HUES64 (cell line): ENCODE measurements around the gene NCF4.

Experiments used
- H3K27ac ChIP-seq: 2 replicates; pipeline ENCODE4 v1.7.0; 2013; ENCODE audit warnings: low read depth, low read length, inconsistent platforms
- H3K27me3 ChIP-seq: 2 replicates; pipeline ENCODE4 v1.6.1; 2013; ENCODE audit warnings: mild to moderate bottlenecking, low read length; ENCODE audit not compliant: insufficient read depth
- H3K36me3 ChIP-seq: 2 replicates; pipeline ENCODE4 v1.6.1; 2013; ENCODE audit warnings: mild to moderate bottlenecking, low read length; ENCODE audit not compliant: insufficient read depth
- H3K4me1 ChIP-seq: 2 replicates; pipeline ENCODE4 v1.6.1; 2013; ENCODE audit warnings: mild to moderate bottlenecking, low read length, moderate library complexity; ENCODE audit not compliant: insufficient read depth
- H3K4me3 ChIP-seq: 2 replicates; pipeline ENCODE4 v1.5.1; 2013; ENCODE audit warnings: mild to moderate bottlenecking, low read length, moderate library complexity
- H3K9ac ChIP-seq: 2 replicates; pipeline ENCODE4 v1.6.1; 2013; ENCODE audit warnings: mild to moderate bottlenecking, low read depth, low read length
- H3K9me3 ChIP-seq: 2 replicates; pipeline ENCODE4 v1.6.1; 2013; ENCODE audit warnings: low read depth, low read length; ENCODE audit not compliant: insufficient read depth
- WGBS: fragments of 150-250, 120-280 bp; methylation state at CpG from one replicate; pipeline ENCODE4 v1.1.7; 2013; ENCODE audit warnings: missing lambda C conversion rate; 5-methylcytosine and 5-hydroxymethylcytosine counted together

Gene NCF4

DNA sequence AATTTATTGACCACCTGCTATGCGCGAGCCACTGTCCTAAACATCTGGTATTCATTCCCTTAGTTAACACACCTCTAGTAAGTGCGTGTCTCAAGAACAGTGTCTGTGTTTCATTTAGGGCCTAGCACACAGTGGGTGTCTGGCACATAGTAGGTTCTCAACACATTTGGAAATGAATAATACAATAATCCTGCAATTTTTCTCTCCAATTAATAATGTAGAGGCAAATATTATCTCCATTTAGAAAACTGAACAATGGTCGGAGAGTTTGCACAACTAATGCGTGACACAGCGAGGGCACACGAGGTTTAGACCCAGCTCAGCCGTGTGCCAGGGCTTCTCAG, 4.0 kb upstream of the NCF4 start:
- Histone ChIP-seq H3K9ac (no peak overlapping the region), H3K4me1 (no peaks in the 10 kb centered on the region), H3K9me3 (0 out of 2 replicates have a peak, but pooled peaks cover 3% of the 10 kb centered on the region), H3K27me3 (peaks cover 24% of the 10 kb centered on the region), H3K36me3 (no peaks in the 10 kb centered on the region), H3K4me3 (no peak overlapping the region), H3K27ac (no peak overlapping the region)
- 79% methylated on average over 8 of the region's 8 CpGs for WGBS

DNA sequence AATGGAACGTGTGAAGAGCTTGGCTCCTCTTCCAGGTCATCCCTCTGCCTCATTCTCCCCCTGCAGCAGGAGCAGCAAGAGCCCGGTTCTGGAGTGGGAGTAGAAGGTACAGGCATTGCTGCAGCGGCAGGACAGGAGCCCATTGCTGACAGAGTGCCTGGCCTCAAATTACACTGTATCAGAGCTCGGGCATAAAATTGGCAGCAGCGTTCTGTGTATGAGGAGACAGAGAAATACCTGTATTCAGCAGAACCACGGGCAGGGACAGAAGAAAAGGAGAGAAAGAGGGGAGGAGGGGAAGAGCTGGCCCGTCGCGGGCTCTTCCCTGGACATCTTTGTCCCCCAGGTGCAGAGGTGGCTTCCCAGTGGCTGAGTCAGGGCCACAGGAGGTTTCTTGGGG, 2.6 kb upstream of the NCF4 start:
- Histone ChIP-seq H3K27me3 (peaks cover 24% of the 10 kb centered on the region), H3K9me3 (0 out of 2 replicates have a peak, but pooled peaks cover 1% of the 10 kb centered on the region), H3K36me3 (no peaks in the 10 kb centered on the region), H3K9ac (no peak overlapping the region), H3K27ac (no peak overlapping the region), H3K4me3 (no peak overlapping the region), H3K4me1 (no peaks in the 10 kb centered on the region)
- 73% methylated on average over 9 of the region's 9 CpGs for WGBS

DNA sequence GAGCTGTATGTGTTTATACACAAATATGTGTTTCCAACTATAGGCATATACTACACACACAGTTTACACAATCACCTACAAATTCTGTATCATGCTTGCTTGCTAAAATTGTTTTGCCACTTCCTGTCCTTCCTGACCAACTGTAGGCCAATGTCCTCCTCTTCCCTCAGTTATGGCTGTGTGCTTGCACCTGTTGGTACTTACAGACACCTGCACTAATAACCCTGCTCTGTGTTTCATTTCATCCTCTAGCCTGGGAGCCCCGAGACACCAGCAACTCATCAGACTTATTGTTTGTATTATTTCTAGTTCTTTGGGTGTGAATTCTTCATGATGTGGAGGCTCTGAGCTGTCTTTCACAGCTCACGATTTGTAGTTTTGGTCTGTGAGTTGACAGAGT, 1.8 kb upstream of the NCF4 start:
- Histone ChIP-seq H3K9ac (no peak overlapping the region), H3K9me3 (no peaks in the 10 kb centered on the region), H3K27ac (no peak overlapping the region), H3K27me3 (peaks cover 24% of the 10 kb centered on the region), H3K4me3 (no peak overlapping the region), H3K36me3 (no peaks in the 10 kb centered on the region), H3K4me1 (no peaks in the 10 kb centered on the region)
- WGBS, result 89% methylated on average over 1 of the region's 2 CpGs

DNA sequence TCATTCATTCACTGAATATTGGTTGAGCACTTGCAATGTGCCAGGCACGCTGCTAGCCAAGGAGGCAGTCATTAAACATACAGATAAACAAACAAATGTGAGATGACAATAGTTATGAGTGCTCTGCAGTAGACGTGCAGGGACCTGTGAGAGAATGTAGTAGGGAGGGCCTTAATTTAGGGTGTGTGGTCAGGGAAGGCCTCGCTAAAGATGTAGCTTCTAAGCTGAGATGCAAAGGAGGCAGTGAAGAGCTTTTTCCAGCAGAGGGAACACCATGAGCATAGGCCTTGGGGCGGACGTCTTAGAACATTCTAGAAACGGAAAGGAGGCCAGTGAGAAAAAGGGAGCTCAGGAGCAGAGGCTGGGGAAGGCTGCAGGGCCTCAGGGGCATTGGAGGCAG, 789 bp upstream of the NCF4 start:
- Histone ChIP-seq H3K4me1 (no peaks in the 10 kb centered on the region), H3K36me3 (no peaks in the 10 kb centered on the region), H3K27me3 (peaks cover 24% of the 10 kb centered on the region), H3K27ac (no peak overlapping the region), H3K4me3 (no peak overlapping the region), H3K9me3 (no peaks in the 10 kb centered on the region), H3K9ac (no peak overlapping the region)
- 82% methylated on average over 6 of the region's 6 CpGs for WGBS

DNA sequence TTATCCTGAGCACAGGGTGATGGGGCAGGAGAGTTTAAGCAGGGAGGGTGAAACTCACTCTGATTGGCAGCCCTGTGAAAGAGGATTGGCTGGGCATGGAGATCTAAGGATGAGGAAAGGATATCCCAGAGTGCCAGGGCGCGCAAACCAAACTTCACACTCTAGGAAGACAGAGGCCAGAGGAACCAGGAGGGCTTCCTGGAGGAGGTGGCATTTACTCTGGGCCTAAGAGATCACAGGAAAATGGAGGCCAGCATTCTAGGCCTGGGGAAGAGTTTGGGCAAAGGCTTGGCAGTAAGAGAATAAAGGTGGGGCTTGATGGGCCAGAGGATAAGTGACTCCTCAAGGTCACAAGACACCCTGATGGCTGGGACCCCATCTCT, 377 bp upstream of the NCF4 start:
- no peaks in the 10 kb centered on the region for H3K9me3 ChIP-seq
- WGBS, result 95% methylated on average over 2 of the region's 2 CpGs
- H3K4me1 ChIP-seq, result no peaks in the 10 kb centered on the region
- H3K4me3 ChIP-seq, result no peak overlapping the region
- H3K36me3 ChIP-seq, result no peaks in the 10 kb centered on the region
- H3K27ac ChIP-seq, result no peak overlapping the region
- no peak overlapping the region for H3K9ac ChIP-seq
- peaks cover 24% of the 10 kb centered on the region for H3K27me3 ChIP-seq

DNA sequence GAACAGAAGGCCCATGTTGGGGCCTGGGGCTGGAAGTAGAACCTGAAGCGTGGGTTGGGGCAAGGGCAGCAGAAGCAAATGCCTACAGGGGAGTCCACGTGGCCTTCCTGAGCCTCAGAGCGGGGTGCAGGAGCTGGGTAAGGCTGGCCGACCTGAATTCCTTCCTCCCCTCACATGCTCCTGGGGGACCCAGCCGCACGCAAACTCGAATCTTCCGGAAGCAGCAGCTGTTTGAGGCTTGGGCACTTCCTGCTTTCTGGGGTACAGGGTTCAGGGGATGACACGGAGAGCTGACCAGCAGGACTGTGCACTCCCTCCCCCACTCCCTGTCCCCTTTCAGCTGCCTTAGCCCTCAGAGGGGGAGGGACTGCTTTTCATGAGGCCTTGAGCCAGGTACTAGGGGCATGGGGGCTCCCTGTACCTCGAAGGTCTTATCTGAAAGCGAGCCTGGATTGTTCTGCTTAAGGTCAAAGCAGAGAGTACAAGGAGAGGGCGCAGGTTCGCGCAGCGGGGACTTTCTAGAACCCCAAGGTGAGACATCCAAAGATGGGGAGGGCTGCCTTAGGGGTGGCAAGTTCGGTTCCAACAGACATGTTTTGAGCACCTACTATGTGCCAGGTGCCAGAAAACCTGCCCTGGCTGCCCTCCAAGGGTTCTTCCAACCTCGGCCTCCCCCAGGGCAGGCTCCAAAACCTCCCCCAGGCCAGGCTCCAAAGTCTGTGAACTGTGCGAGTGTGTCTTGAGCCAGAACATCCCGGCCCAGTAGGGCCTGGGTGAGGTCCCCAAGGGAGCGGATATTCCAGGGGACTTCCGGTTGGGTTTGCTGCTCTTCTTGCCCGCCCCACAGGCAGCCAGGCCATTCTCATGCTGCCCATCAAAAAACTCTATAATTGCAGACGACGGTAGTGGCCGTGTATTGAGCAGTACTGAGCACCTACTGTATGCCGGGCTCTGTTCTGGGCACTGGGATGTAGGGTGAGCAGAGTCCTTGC, 1.7 kb downstream of the NCF4 start:
- Histone ChIP-seq H3K36me3 (no peaks in the 10 kb centered on the region), H3K27ac (no peak overlapping the region), H3K9ac (no peak overlapping the region), H3K4me1 (no peaks in the 10 kb centered on the region), H3K9me3 (no peaks in the 10 kb centered on the region), H3K27me3 (peaks cover 18% of the 10 kb centered on the region), H3K4me3 (no peak overlapping the region)
- WGBS, result 94% methylated on average over 26 of the region's 26 CpGs

DNA sequence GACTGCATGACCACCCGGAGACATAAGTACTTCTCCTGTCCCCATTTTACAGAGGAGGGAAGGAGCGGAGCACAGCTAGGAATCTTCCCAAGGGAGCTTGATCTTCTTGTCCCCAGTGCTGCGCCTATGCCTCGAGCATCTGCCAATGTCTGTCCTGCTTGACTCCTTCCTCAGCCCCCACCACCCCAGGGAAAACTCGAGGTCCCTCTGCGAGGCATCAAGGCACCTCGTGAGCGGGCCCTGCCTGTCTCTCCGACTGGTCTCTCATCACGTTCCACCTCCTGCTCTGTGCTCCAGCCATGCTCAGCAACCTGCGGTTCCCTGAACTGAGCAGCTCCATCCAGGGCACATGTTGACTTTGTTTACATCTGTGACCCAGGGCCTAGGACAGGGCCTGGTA, 2.5 kb downstream of the NCF4 start:
- no peaks in the 10 kb centered on the region for H3K9me3 ChIP-seq
- H3K36me3 ChIP-seq, result no peaks in the 10 kb centered on the region
- 89% methylated on average over 11 of the region's 11 CpGs for WGBS
- no peak overlapping the region for H3K9ac ChIP-seq
- no peak overlapping the region for H3K27ac ChIP-seq
- no peak overlapping the region for H3K4me3 ChIP-seq
- peaks cover 11% of the 10 kb centered on the region for H3K27me3 ChIP-seq
- no peaks in the 10 kb centered on the region for H3K4me1 ChIP-seq

DNA sequence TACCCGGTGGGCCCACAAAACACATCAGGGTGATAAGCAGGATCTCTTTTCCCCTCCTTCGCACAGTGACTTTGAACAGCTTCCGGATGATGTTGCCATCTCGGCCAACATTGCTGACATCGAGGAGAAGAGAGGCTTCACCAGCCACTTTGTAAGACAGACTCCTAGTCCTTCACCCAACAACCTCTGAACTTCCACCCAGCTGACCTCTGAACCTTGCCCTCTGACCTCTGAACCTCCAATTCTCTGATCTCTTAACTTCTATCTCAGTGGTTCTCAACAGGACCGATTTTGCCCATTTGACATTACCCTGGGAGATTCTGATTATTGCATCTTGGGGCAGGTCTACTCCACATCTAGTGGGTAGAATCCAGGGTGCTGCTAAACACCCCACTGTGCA, 3.2 kb downstream of the NCF4 start:
- Histone ChIP-seq H3K36me3 (no peaks in the 10 kb centered on the region), H3K4me1 (no peaks in the 10 kb centered on the region), H3K9ac (no peak overlapping the region), H3K27me3 (peaks cover 5% of the 10 kb centered on the region), H3K27ac (no peak overlapping the region), H3K9me3 (no peaks in the 10 kb centered on the region), H3K4me3 (no peak overlapping the region)
- 93% methylated on average over 6 of the region's 6 CpGs for WGBS

DNA sequence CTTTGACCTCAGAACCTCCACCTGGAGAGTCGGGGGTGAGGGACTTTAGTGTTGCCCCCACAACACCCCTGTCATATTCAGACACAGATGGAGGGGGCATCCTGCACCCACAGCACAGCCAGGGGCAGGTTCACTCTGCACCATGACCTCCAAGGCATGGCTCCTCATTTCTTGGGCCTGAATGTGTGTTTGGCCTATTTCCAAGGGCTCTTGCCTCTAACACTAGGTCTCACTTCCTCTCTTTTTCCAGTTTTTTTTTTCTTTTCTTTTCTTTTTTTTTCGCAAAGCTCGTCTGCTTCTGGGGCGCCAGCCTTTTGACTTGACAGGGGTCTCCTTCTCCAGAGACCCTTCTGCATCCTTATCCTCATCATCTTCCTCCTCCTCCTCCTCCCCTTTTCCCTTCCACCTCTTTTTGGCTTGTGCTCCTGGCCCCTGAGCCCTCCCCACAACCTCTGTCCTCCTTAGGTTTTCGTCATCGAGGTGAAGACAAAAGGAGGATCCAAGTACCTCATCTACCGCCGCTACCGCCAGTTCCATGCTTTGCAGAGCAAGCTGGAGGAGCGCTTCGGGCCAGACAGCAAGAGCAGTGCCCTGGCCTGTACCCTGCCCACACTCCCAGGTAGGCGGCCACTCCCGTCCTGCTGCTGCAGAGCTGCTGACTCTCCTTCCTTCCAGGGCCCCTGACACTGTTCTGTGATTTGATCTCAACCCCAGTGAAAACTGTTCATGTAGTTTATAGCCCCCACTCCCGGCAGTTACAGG, 3.8 kb downstream of the NCF4 start:
- Histone ChIP-seq H3K27ac (no peak overlapping the region), H3K36me3 (no peaks in the 10 kb centered on the region), H3K9me3 (no peaks in the 10 kb centered on the region), H3K4me3 (no peak overlapping the region), H3K27me3 (peaks cover 5% of the 10 kb centered on the region), H3K9ac (no peak overlapping the region), H3K4me1 (no peaks in the 10 kb centered on the region)
- 90% methylated on average over 14 of the region's 14 CpGs for WGBS

DNA sequence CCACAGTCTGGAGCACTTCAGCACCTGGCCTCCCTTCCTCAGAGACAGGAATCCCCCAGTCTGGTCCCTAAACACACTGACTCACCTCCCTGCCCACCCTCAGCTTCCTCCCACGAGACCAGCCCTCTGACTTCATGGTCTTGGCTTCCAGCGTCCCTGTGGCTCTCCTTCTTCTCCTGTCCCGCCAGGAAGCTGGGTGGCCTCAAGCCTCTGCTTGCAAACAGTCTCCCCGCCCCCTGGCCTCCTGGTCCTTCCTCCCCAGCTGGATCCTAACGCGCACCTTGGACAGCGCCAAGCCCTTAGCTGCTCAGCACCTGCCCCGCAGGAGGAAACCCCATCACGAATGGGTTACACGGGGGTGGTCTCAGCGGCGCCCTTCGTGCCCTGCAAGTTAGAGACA, 4.5 kb downstream of the NCF4 start:
- H3K27ac ChIP-seq, result no peak overlapping the region
- H3K9ac ChIP-seq, result no peak overlapping the region
- H3K4me3 ChIP-seq, result no peak overlapping the region
- H3K36me3 ChIP-seq, result no peaks in the 10 kb centered on the region
- no peaks in the 10 kb centered on the region for H3K9me3 ChIP-seq
- H3K4me1 ChIP-seq, result no peaks in the 10 kb centered on the region
- 19% methylated on average over 13 of the region's 13 CpGs for WGBS
- peaks cover 5% of the 10 kb centered on the region for H3K27me3 ChIP-seq

DNA sequence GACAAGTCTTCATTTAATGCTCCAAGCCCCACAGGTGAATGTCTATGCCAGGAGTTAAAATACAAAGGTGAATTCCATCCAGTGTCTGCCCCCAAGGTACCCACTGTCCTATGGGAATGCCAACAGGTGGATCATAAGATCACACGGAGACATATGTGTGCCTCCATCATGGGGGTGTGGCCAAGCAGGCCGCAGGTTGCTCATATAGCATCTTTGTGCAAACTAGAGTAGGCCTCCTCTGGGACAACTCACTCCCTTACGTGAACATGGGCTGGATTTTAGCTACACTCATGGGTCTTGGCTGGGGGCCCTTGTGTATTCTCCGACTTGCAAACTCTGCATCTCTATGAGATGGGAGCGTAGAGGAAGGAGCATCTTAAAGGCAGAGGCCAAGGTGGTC, 6.9 kb downstream of the NCF4 start:
- no peaks in the 10 kb centered on the region for H3K36me3 ChIP-seq
- no peaks in the 10 kb centered on the region for H3K4me1 ChIP-seq
- WGBS, result 91% methylated on average over 5 of the region's 5 CpGs
- no peak overlapping the region for H3K27ac ChIP-seq
- H3K9ac ChIP-seq, result no peak overlapping the region
- peaks cover 5% of the 10 kb centered on the region for H3K27me3 ChIP-seq
- H3K4me3 ChIP-seq, result no peak overlapping the region
- no peaks in the 10 kb centered on the region for H3K9me3 ChIP-seq
